Stimulated activated CD8-positive, alpha-beta memory T cell treated with anti-CD3 and anti-CD28 coated beads, Interleukin-12 subunit alpha, Interleukin-12 subunit beta, amount 100 ng/mL, for 24 hours (primary cell): Measurements from ENCODE around the gene ANO2.

ENCODE experiments used
- DNase-seq: peaks from one replicate; pipeline ENCODE4 v3.0.0-alpha.2; 2020; ENCODE audit errors: extremely low read depth

ANO2 gene

GRCh38 chr12:5623411-5623810 lies 321.6 kb downstream of the ANO2 start:
- DNase-seq, result no peak

DNA sequence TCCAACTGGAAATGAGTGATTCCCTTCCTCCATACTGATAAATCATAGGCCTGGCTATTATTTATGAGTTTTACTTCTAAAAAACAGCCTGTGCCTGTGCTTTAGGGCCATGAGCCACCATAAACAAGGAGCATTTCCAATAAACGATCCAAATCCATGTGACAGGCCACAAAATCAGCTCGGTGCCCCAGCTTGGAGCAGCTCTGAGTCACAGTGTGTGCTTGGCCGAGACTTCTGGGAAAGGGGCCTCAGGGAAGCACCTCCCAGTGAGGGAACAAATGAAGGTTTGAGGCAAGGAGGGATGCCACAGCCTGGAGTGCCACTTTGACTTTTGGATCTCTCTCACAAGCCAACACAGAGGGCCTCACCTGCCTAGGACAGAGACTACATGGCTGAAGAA lies 322.8 kb downstream of the ANO2 start:
- DNase-seq, result no peak

- no peak for DNase-seq
Observed at GRCh38 chr12:5621329-5621728, 323.7 kb downstream of the ANO2 start.

- DNase-seq, result no peak
Observed at GRCh38 chr12:5620896-5621295, 324.2 kb downstream of the ANO2 start.

DNA sequence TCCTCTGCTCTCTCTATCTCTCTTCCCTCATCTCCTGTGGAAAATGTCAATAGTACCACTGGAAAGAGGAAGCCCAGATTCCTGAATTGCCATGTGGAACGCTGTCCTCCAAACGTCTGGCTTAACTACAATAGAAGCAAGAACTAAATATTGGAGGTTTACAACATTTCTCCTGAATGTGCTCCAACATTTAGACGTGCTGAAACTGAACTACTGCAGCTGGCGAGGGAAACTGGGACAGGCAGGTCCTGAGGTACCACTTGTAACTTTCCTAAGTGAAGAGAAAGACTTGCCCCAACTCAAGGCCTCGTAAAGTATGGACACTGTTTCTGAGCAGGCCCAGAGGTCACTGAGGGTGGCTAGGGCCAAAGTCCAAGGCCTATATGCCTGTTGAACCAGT lies 325.4 kb downstream of the ANO2 start:
- DNase-seq, result no peak

- no peak for DNase-seq
Observed at GRCh38 chr12:5616854-5617253, 328.2 kb downstream of the ANO2 start.

- no peak for DNase-seq
Observed at GRCh38 chr12:5615760-5616159, 329.3 kb downstream of the ANO2 start.

DNA sequence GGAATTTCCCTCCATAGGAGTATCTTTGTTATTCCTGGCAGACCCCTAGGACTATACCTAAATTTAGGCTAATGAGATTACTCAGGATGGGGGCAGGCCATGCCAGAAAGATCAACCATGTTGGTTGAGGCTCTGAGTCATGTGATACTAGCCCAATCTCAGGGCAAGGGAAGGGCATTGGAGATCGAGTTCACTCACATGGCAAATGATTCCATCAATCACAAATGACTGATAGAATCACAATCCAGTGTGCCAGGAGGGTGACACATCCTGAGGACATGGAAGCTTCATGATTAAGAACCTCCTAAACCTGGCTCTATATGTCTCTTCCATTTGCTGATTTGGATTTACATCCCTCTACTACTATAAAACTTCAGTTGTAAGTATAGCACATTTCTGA lies 330.8 kb downstream of the ANO2 start:
- no peak for DNase-seq

GRCh38 chr12:5612556-5613410 lies 332.3 kb downstream of the ANO2 start:
- no peak for DNase-seq

- DNase-seq, result no peak
Observed at GRCh38 chr12:5611162-5611561, 333.9 kb downstream of the ANO2 start.

- no peak for DNase-seq
Observed at GRCh38 chr12:5599378-5599777, 345.7 kb downstream of the ANO2 start.

DNA sequence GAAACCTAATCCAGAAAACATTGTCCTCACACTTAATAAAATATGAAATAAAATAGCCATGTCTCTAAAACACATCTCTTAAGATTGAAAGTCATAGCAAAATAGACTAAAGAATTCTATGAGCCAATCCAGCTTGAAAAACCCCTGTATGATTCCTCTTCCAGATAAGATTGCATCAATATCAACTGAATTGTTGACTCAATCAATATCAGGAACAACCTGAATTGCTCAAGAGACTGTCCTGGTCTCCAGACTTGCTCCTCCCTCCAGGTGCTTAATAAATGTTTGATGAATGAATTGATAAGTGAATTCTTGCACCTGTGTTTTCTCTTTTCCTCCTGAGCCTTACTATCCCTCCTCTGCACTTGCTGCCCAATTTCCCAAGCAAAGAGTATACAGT lies 351.1 kb downstream of the ANO2 start:
- DNase-seq, result no peak

DNA sequence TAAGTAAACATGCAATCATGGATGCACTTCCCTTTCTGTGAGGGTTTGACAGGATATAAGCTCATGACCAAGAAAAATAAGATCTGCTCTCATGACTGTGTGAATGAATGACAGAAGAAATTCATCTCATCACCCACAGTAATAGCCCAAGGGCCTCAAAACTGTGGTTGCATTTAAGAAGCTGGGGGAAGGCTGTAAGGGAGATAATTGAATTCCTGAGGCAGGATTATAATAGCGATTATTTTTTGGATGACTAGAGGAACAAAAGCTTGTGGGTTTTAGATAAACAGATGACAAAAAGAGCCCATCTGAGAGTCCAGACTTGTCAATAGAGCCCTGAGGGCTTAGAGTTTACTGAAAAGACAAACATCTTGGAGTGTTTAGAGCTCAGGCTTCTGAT lies 352.0 kb downstream of the ANO2 start:
- no peak for DNase-seq

GRCh38 chr12:5592310-5592709 lies 352.7 kb downstream of the ANO2 start:
- DNase-seq, result no peak

- no peak for DNase-seq
Observed at GRCh38 chr12:5590316-5590715, 354.7 kb downstream of the ANO2 start.

- DNase-seq, result no peak
Observed at GRCh38 chr12:5589054-5589453, 356.0 kb downstream of the ANO2 start.

DNA sequence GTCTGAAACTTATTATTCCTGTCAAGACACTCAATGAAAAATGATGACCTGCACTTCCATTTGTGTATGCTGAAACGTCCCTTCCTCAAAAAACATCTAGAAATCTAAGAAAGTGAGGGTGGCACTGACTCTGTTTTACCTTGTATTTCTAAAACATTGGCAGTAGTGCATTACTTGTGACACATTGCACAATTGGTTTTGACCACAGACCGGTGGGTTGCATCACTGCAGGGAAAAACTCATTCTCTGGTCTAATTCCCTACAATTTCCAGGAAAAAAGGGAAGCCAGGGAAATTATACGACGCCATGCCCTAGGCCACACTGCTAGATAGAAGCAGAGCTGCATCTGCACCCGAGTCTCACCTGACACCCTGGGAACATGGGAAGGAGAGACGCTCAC lies 356.5 kb downstream of the ANO2 start:
- DNase-seq, result no peak

DNA sequence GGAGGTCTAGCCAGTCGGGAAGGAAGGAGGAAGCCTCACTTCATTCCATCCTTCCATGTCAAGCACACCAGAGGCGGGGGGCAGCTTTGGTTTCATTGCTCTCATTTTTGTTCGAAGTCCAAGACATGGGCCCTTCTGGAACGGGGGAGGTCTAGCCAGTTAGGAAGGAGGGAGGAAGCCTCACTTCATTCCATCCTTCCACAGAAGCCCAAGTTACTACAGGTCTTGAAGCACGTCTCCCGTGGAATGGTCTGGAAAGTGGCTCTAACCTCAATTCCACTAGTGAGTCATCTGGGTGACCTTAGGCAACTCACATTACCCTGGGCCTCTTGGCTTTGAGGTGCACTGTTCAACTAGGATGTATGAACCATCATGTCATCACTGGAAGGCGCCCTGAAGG lies 356.9 kb downstream of the ANO2 start:
- DNase-seq, result no peak

DNA sequence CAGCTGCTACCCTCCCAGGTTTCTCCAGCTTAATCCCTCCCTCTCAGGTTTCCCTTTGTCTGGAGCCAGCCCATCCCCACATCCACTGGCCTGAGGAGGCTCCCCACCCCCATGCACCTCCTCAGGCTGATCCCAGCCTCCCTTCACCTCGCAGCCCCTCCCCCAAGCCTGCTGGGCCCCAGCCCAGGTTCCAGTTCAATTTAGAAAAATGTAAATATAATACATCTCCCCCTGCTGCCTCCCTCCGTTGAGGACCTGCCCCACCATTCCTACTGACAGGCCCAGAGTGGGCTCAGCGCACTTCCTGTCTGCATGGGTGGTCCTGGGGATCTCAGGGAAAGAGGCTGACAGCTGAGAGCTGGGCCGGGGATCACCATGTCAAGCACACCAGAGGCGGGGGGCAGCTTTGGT lies 357.3 kb downstream of the ANO2 start:
- no peak for DNase-seq

- DNase-seq, result no peak
Observed at GRCh38 chr12:5586201-5586600, 358.9 kb downstream of the ANO2 start.

GRCh38 chr12:5585178-5585577 lies 359.9 kb downstream of the ANO2 start:
- no peak for DNase-seq

GRCh38 chr12:5584412-5585175 lies 360.5 kb downstream of the ANO2 start:
- no peak for DNase-seq

DNA sequence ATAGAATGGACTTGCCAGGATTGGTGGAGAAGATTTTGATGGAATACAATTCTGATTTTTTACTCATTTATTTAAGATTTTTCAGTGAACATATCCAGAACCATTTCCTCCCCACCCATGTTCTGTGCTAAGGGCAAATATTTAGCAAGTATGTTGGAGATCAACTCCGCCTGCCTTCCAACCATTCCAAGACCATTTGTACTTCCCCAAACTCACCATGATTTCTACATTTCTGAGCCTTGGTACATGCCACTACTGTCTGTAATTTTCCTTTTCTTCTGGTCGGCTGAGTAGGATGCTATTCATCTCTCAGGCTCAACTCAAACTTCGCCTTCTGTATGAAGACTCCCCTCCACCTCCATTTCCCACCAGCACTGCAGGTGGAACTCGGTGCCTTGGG lies 362.5 kb downstream of the ANO2 start:
- no peak for DNase-seq
